ENCODE results near the gene TSPAN18. TPM values are rescaled to one million over a fixed set of nuclear protein-coding genes. Genes with fewer than 3 reads are reported as not detected.

TSPAN18 gene
- total and polyA plus RNA-seq, 2 experiments from 2014 or later: 9.5 to 21.5 TPM

DNA sequence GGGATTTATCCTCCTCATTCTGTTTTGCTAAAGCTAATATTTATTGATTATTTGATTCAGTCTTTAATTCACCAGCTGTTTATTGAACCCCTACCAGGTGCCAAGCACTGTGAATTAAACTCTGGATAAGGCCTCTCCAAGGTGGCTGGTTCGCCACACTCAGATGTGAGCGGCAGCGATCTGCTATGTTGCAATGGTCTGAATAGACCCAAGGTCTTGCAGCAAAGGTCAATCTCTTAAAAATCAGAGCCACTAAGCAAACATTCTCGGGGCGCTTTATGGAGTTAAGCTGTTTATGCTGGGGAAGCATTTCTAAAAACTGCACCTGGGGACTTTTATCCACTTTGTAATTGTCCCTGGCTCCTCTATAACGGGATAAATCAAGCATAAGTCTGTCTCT lies 10.5 kb upstream of the TSPAN18 start:
- H3K4me3 ChIP-seq: no peak overlapping the region
- no peak for TF ChIP-seq EZH2 (IDR thresholded peaks at IDR 0.05; ENCODE audit: borderline replicate concordance)
- no peak for TF ChIP-seq EZH2phosphoT487 (IDR thresholded peaks at IDR 0.05; ENCODE audit: low read depth, severe bottlenecking, unreplicated experiment)
- TF ChIP-seq CTCF (IDR thresholded peaks at IDR 0.05; ENCODE audit: poor library complexity): no peak
- no peaks in the 10 kb centered on the region for H3K79me2 ChIP-seq
- peaks cover 7% of the 10 kb centered on the region for H3K4me1 ChIP-seq (ENCODE audit: insufficient read depth)
- H2AFZ ChIP-seq: no peak overlapping the region
- no peaks in the 10 kb centered on the region for H4K20me1 ChIP-seq (ENCODE audit: insufficient read depth, poor library complexity, severe bottlenecking)
- H3K4me2 ChIP-seq: no peak overlapping the region
- DNase-seq (ENCODE audit: low spot score): no peak
- WGBS (ENCODE audit: low lambda C conversion rate, missing lambda C conversion rate): 44% methylated on average over 6 of the region's 6 CpGs
- no peak overlapping the region for H3K27ac ChIP-seq
- no peaks in the 10 kb centered on the region for H3K9me3 ChIP-seq (ENCODE audit: low read depth)
- H3K9me2 ChIP-seq (replicated peaks; ENCODE audit: insufficient read depth): no peaks in the 10 kb centered on the region
- no peaks in the 10 kb centered on the region for H3K36me3 ChIP-seq (replicated peaks; ENCODE audit: insufficient read depth, low read depth)
- H3K27me3 ChIP-seq: no peaks in the 10 kb centered on the region

DNA sequence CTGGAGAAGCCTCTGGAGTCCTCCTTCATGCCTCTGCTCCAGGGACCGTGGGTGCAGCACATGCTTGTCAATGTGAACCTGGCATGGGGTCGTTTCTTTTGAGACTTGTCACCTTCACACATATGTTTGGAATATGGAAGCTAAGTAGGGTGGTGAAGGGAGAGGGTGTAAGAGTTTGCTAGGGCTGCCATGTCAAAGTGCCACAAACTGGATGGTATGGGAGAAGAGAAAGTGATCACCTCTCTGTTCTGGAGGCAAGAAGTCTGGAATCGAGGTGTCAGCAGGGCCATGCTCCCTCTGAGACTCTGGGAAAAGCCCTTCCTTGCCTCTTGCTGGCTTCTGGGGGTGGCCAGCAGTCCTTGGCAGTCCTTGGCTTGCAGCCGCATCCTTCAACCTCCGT lies 8.7 kb upstream of the TSPAN18 start:
- Histone ChIP-seq H3K9me2 (replicated peaks; ENCODE audit: insufficient read depth) (no peaks in the 10 kb centered on the region), H3K4me2 (no peak overlapping the region), H3K4me3 (no peak overlapping the region), H3K27me3 (no peaks in the 10 kb centered on the region), H3K79me2 (no peaks in the 10 kb centered on the region), H4K20me1 (ENCODE audit: insufficient read depth, poor library complexity, severe bottlenecking) (no peaks in the 10 kb centered on the region), H3K36me3 (replicated peaks; ENCODE audit: insufficient read depth, low read depth) (no peaks in the 10 kb centered on the region), H3K4me1 (ENCODE audit: insufficient read depth) (peaks cover 10% of the 10 kb centered on the region), H3K27ac (no peak overlapping the region), H3K9me3 (ENCODE audit: low read depth) (no peaks in the 10 kb centered on the region), H2AFZ (no peak overlapping the region)
- DNase-seq (ENCODE audit: low spot score): no peak
- WGBS (ENCODE audit: low lambda C conversion rate, missing lambda C conversion rate): 93% methylated on average over 5 of the region's 5 CpGs
- TF ChIP-seq EZH2phosphoT487 (IDR thresholded peaks at IDR 0.05; ENCODE audit: low read depth, severe bottlenecking, unreplicated experiment) (no peak), CTCF (IDR thresholded peaks at IDR 0.05; ENCODE audit: poor library complexity) (no peak), EZH2 (IDR thresholded peaks at IDR 0.05; ENCODE audit: borderline replicate concordance) (no peak)

GRCh38 chr11:44718612-44719390 lies 8.0 kb upstream of the TSPAN18 start:
- no peaks in the 10 kb centered on the region for H3K36me3 ChIP-seq (replicated peaks; ENCODE audit: insufficient read depth, low read depth)
- no peaks in the 10 kb centered on the region for H4K20me1 ChIP-seq (ENCODE audit: insufficient read depth, poor library complexity, severe bottlenecking)
- TF ChIP-seq EZH2phosphoT487 (IDR thresholded peaks at IDR 0.05; ENCODE audit: low read depth, severe bottlenecking, unreplicated experiment) (no peak), CTCF (IDR thresholded peaks at IDR 0.05; ENCODE audit: poor library complexity) (no peak)
- no peaks in the 10 kb centered on the region for H3K9me3 ChIP-seq (ENCODE audit: low read depth)
- H3K4me3 ChIP-seq: no peak overlapping the region
- H3K9me2 ChIP-seq (replicated peaks; ENCODE audit: insufficient read depth): no peaks in the 10 kb centered on the region
- no peak overlapping the region for H2AFZ ChIP-seq
- no peaks in the 10 kb centered on the region for H3K27me3 ChIP-seq
- no peak overlapping the region for H3K27ac ChIP-seq
- peaks cover 10% of the 10 kb centered on the region for H3K4me1 ChIP-seq (ENCODE audit: insufficient read depth)
- WGBS (ENCODE audit: low lambda C conversion rate, missing lambda C conversion rate): 68% methylated on average over 4 of the region's 4 CpGs
- no peaks in the 10 kb centered on the region for H3K79me2 ChIP-seq
- H3K4me2 ChIP-seq: no peak overlapping the region
- DNase-seq (ENCODE audit: low spot score): no peak
